IMR-90 (cell line): ENCODE measurements around the gene RALGAPA2. TPM values are rescaled to one million over a fixed set of nuclear protein-coding genes. Genes with fewer than 3 reads are reported as not detected.

Source experiments
- ATAC-seq: fragments of 200-7000 bp; cut with Tn5 transposase; 2 replicates; pipeline ENCODE4 v1.9.1; 2020; ENCODE audit warnings: low read depth, mild to moderate bottlenecking, moderate library complexity
- BruUV-seq: library from RNA; stranded (reverse); fragments of 400-500 nt; replicated peaks from 2 replicates; lab custom pipeline; 2021; lab: Mats Ljungman, UMichigan
- CTCF ChIA-PET: fragments of 300-600 bp; formaldehyde crosslinking; extraction: SDS; loops from one replicate; lab custom pipeline; 2021; ENCODE audit warnings: antibody characterized with exemption; lab: Yijun Ruan, JAX
- POLR2A ChIA-PET: fragments of 300-600 bp; sonication (Branson Sonifier 250); formaldehyde crosslinking; loops from one replicate; lab custom pipeline; 2022; ENCODE audit warnings: antibody characterized with exemption; ENCODE audit not compliant: unreplicated experiment; lab: Charles Lee
- DNase-seq: peaks from one replicate; pipeline ENCODE4 v3.0.0; 2013
- H2AFZ ChIP-seq: replicated peaks from 2 replicates; pipeline ENCODE3; 2013; ENCODE audit warnings: low read length, mild to moderate bottlenecking; ENCODE audit not compliant: poor library complexity
- H2AK5ac ChIP-seq: 2 replicates; pipeline ENCODE4 v1.6.1; 2013; ENCODE audit warnings: low read depth, low read length, inconsistent platforms
- H2AK9ac ChIP-seq: replicated peaks from 2 replicates; pipeline ENCODE3; 2013; ENCODE audit warnings: mild to moderate bottlenecking, low read depth, low read length, moderate library complexity; ENCODE audit not compliant: poor library complexity
- H2BK120ac ChIP-seq: 2 replicates; pipeline ENCODE4 v1.6.1; 2013; ENCODE audit warnings: low read depth, low read length, inconsistent platforms
- H2BK15ac ChIP-seq: 3 replicates; pipeline ENCODE4 v1.6.1; 2013; ENCODE audit warnings: low read depth, low read length, inconsistent platforms
- H2BK20ac ChIP-seq: 2 replicates; pipeline ENCODE4 v1.6.1; 2013; ENCODE audit warnings: low read depth, mild to moderate bottlenecking, inconsistent platforms, low read length, moderate library complexity
- H2BK5ac ChIP-seq: 2 replicates; pipeline ENCODE4 v1.6.1; 2013; ENCODE audit warnings: mild to moderate bottlenecking, low read depth, low read length, inconsistent platforms; ENCODE audit not compliant: poor library complexity, severe bottlenecking
- H3K14ac ChIP-seq: replicated peaks from 2 replicates; pipeline ENCODE4 v1.6.1; 2013; ENCODE audit warnings: low read depth, low read length, inconsistent platforms
- H3K18ac ChIP-seq: 2 replicates; pipeline ENCODE4 v1.6.1; 2013; ENCODE audit warnings: low read depth, low read length, control low read depth
- H3K23ac ChIP-seq: 2 replicates; pipeline ENCODE4 v1.6.1; 2013; ENCODE audit warnings: low read depth, low read length, inconsistent platforms
- H3K27ac ChIP-seq: 2 replicates; pipeline ENCODE4 v1.5.1; 2013; ENCODE audit warnings: mild to moderate bottlenecking, control low read depth, low read length; ENCODE audit not compliant: insufficient read depth
- H3K27me3 ChIP-seq: 2 replicates; pipeline ENCODE4 v1.6.1; 2013; ENCODE audit warnings: low read length; ENCODE audit not compliant: control insufficient read depth, insufficient read depth
- H3K36me3 ChIP-seq: 2 replicates; pipeline ENCODE4 v1.6.1; 2013; ENCODE audit warnings: low read length, mixed read lengths; ENCODE audit not compliant: control insufficient read depth, insufficient read depth
- H3K4ac ChIP-seq: 2 replicates; pipeline ENCODE4 v1.6.1; 2013; ENCODE audit warnings: low read depth, low read length, inconsistent platforms
- H3K4me1 ChIP-seq: 2 replicates; pipeline ENCODE4 v1.6.1; 2013; ENCODE audit warnings: low read length, mixed read lengths; ENCODE audit not compliant: control insufficient read depth, insufficient read depth
- H3K4me2 ChIP-seq: 2 replicates; pipeline ENCODE4 v1.6.1; 2013; ENCODE audit warnings: low read depth, mild to moderate bottlenecking, control low read depth, low read length, moderate library complexity
- H3K4me3 ChIP-seq: 2 replicates; pipeline ENCODE4 v1.5.1; 2013; ENCODE audit warnings: low read depth, mild to moderate bottlenecking, control low read depth, low read length, moderate library complexity; ENCODE audit not compliant: insufficient read depth
- H3K56ac ChIP-seq: 2 replicates; pipeline ENCODE4 v1.6.1; 2013; ENCODE audit warnings: low read length, inconsistent platforms; ENCODE audit not compliant: insufficient read depth; ENCODE audit errors: extremely low read depth
- H3K79me1 ChIP-seq, 2 experiments: 2 replicates each; pipeline ENCODE4 v1.6.1; 2013; ENCODE audit warnings: low read length in 2 of 2, inconsistent platforms in 1 of 2, low read depth in 1 of 2
- H3K9ac ChIP-seq: 2 replicates; pipeline ENCODE4 v1.6.1; 2013; ENCODE audit warnings: low read depth, low read length, control low read depth
- H3K9me1 ChIP-seq: 2 replicates; pipeline ENCODE4 v1.6.1; 2013; ENCODE audit warnings: low read length, inconsistent platforms; ENCODE audit not compliant: insufficient read depth
- H3K9me3 ChIP-seq: 2 replicates; pipeline ENCODE4 v1.6.1; 2013; ENCODE audit warnings: low read length; ENCODE audit not compliant: control insufficient read depth, insufficient read depth
- H4K20me1 ChIP-seq: 2 replicates; pipeline ENCODE4 v1.6.1; 2013; ENCODE audit warnings: low read length, inconsistent platforms; ENCODE audit not compliant: insufficient read depth
- H4K5ac ChIP-seq: 2 replicates; pipeline ENCODE4 v1.6.1; 2013; ENCODE audit warnings: mild to moderate bottlenecking, low read depth, low read length, control low read depth
- H4K8ac ChIP-seq, 2 experiments: 2 replicates each; pipeline ENCODE4 v1.6.1; 2013; ENCODE audit warnings: low read depth in 2 of 2, low read length in 2 of 2, control low read depth in 1 of 2, inconsistent platforms in 1 of 2
- H4K91ac ChIP-seq: 2 replicates; pipeline ENCODE4 v1.6.1; 2013; ENCODE audit warnings: low read depth, low read length, inconsistent platforms; ENCODE audit not compliant: insufficient read depth
- FOS ChIP-seq: fragments of 150-350 bp; IDR thresholded peaks from 2 replicates; pipeline ENCODE4 v1.6.1; 2016; ENCODE audit warnings: low read depth, low read length
- MAZ ChIP-seq: IDR thresholded peaks from 2 replicates; pipeline ENCODE4 v1.6.1; 2012; ENCODE audit warnings: low read depth, mild to moderate bottlenecking, low read length, improper control_type of control experiment, moderate library complexity, borderline replicate concordance
- NFE2L2 ChIP-seq: fragments of 150-350 bp; IDR thresholded peaks from 2 replicates; pipeline ENCODE4 v1.6.1; 2016; ENCODE audit warnings: low read depth, mild to moderate bottlenecking, low read length
- RFX5 ChIP-seq: IDR thresholded peaks from 2 replicates; pipeline ENCODE4 v1.8.0; 2012; ENCODE audit warnings: low read depth, mild to moderate bottlenecking, low read length, moderate library complexity
- WGBS, 2 experiments: methylation state at CpG; one replicate each; pipeline versions ENCODE4 v1.1.5 to v1.1.7; 2013; ENCODE audit warnings: missing lambda C conversion rate in 2 of 2; ENCODE audit not compliant: insufficient read length in 1 of 2; ENCODE audit errors: extremely low coverage in 2 of 2; 5-methylcytosine and 5-hydroxymethylcytosine counted together
- dilution Hi-C: fragments of 300-500 bp; cut with HindIII; formaldehyde crosslinking; loops from one replicate; pipeline ENCODE4 v1.14.3; 2018; ENCODE audit warnings: low sequenced_read_pairs; ENCODE audit not compliant: unreplicated experiment
- in situ Hi-C: fragments of 300-500 bp; cut with MboI; formaldehyde crosslinking; loops from 3 replicates; pipeline ENCODE4 v1.14.3; 2019; ENCODE audit warnings: low sequenced_read_pairs, inconsistent platforms, mixed read lengths
- intact Hi-C: fragments of 100-400 bp; cut with micrococcal nuclease; formaldehyde crosslinking; loops from 2 replicates; pipeline ENCODE4 v1.10.0; 2022
- polyA plus RNA-seq, 3 experiments: library from polyadenylated mRNA; depleted of rRNA; stranded (reverse); fragments of >200 nt; gene quantifications; 2 replicates each; pipeline ENCODE4 v1.2.3, GENCODE V29; 2012; ENCODE audit warnings: low replicate concordance in 1 of 3
- total RNA-seq: library from RNA; depleted of rRNA; stranded (reverse); fragments of >200 nt; gene quantifications from 2 replicates; pipeline ENCODE4 v1.2.3, GENCODE V29; 2012

The RALGAPA2 gene
- total and polyA plus RNA-seq, 2 of the 4 experiments (the other 2 are of a cell fraction), result 1.3 to 3.9 TPM

- no peak overlapping the region for H2BK5ac ChIP-seq
- H3K23ac ChIP-seq, result no peak overlapping the region
- H3K9me3 ChIP-seq, result no peaks in the 10 kb centered on the region
- in situ Hi-C loops, result no loop called here
- H3K9me1 ChIP-seq, result peaks cover 12% of the 10 kb centered on the region
- H4K5ac ChIP-seq, result no peak overlapping the region
- no peak overlapping the region for H3K4me3 ChIP-seq
- H2AK9ac ChIP-seq, result no peak overlapping the region
- no peaks in the 10 kb centered on the region for H3K27me3 ChIP-seq
- H3K4me1 ChIP-seq, result peaks cover 13% of the 10 kb centered on the region
- DNase-seq, result no peak
- no peaks in the 10 kb centered on the region for H3K79me1 ChIP-seq
- no peaks in the 10 kb centered on the region for H4K20me1 ChIP-seq
- H2BK20ac ChIP-seq, result peak overlapping the region; percentile 42
- H2BK15ac ChIP-seq, result peak overlapping the region; percentile 52; the same call in 1 of the 3 replicates
- intact Hi-C loops, result no loop called here
- H4K91ac ChIP-seq, result no peak overlapping the region
- H3K27ac ChIP-seq, result no peak overlapping the region
- ATAC-seq, result no peak
- ChIA-PET POLR2A (no interaction called here), CTCF (no interaction called here)
- no peak overlapping the region for H3K18ac ChIP-seq
- no TSS peak for BruUV-seq
- no peak overlapping the region for H4K8ac ChIP-seq
- no peaks in the 10 kb centered on the region for H3K36me3 ChIP-seq
- dilution Hi-C loops, result no loop called here
- no peak overlapping the region for H3K56ac ChIP-seq
- H3K9ac ChIP-seq, result no peak overlapping the region
- no CpG with 5 or more reads among the region's 8 CpGs for WGBS, 2 experiments
- H2AFZ ChIP-seq, result no peak overlapping the region
- no peak overlapping the region for H3K4me2 ChIP-seq
- TF ChIP-seq FOS (no peak), RFX5 (no peak), MAZ (no peak), NFE2L2 (no peak)
- H2BK120ac ChIP-seq, result peak overlapping the region; percentile 39; the same call in 1 of the 2 replicates
- H3K14ac ChIP-seq, result no peak overlapping the region
- H2AK5ac ChIP-seq, result peak overlapping the region; percentile 23; the same call in 1 of the 2 replicates
- H3K4ac ChIP-seq, result peak overlapping the region; percentile 35
Observed at GRCh38 chr20:20497242-20497978, 215.0 kb downstream of the RALGAPA2 start.
